Chondrocyte (in vitro differentiated cells): Measurements from ENCODE around the gene KCNQ1. TPM values are rescaled to one million over a fixed set of nuclear protein-coding genes. Genes with fewer than 3 reads are reported as not detected.

Experiments used
- DNase-seq: peaks from one replicate; pipeline ENCODE4 v3.0.0; 2021; ENCODE audit warnings: mixed read lengths, low spot score
- H3K27ac Mint-ChIP-seq: one replicate; pipeline ENCODE4 v1.8.0; 2021; ENCODE audit warnings: mild to moderate bottlenecking, moderate library complexity, mixed read lengths; ENCODE audit not compliant: unreplicated experiment
- H3K27me3 Mint-ChIP-seq: 2 replicates; pipeline ENCODE4 v1.8.0; 2021; ENCODE audit warnings: low read depth, mixed read lengths
- H3K36me3 Mint-ChIP-seq: 2 replicates; pipeline ENCODE4 v1.8.0; 2021; ENCODE audit warnings: low read depth, mixed read lengths
- H3K4me1 Mint-ChIP-seq: 2 replicates; pipeline ENCODE4 v1.8.0; 2021; ENCODE audit warnings: low read depth, mild to moderate bottlenecking, mixed read lengths
- H3K4me3 Mint-ChIP-seq: one replicate; pipeline ENCODE4 v1.8.0; 2021; ENCODE audit warnings: mild to moderate bottlenecking, moderate library complexity, mixed read lengths; ENCODE audit not compliant: unreplicated experiment
- H3K9me3 Mint-ChIP-seq: 2 replicates; pipeline ENCODE4 v1.8.0; 2021; ENCODE audit warnings: low read depth, mixed read lengths
- CTCF ChIP-seq: fragments of 200-600 bp; sonication (generic); IDR thresholded peaks from 2 replicates; pipeline ENCODE4 v1.5.0; 2021; ENCODE audit warnings: antibody characterized with exemption, mild to moderate bottlenecking, moderate library complexity
- total RNA-seq: library from RNA; stranded (reverse); gene quantifications from 3 replicates; pipeline ENCODE4 v1.2.1, GENCODE V29; 2021

Gene KCNQ1
- total RNA-seq, 1 donor from 2014 or later, result not detected

GRCh38 chr11:2836315-2837095, 391.7 kb downstream of the KCNQ1 start:
- H3K36me3 Mint-ChIP-seq, result no peaks in the 10 kb centered on the region
- H3K27ac Mint-ChIP-seq, result no peak overlapping the region
- H3K4me1 Mint-ChIP-seq, result peaks cover 8% of the 10 kb centered on the region
- peaks cover 14% of the 10 kb centered on the region for H3K27me3 Mint-ChIP-seq
- no peak for DNase-seq
- no peak for TF ChIP-seq CTCF
- no peak overlapping the region for H3K4me3 Mint-ChIP-seq
- no peaks in the 10 kb centered on the region for H3K9me3 Mint-ChIP-seq

GRCh38 chr11:2837096-2837601, 392.3 kb downstream of the KCNQ1 start:
- peaks cover 16% of the 10 kb centered on the region for H3K27me3 Mint-ChIP-seq
- H3K27ac Mint-ChIP-seq, result no peak overlapping the region
- TF ChIP-seq CTCF, result peak; percentile 60
- H3K4me1 Mint-ChIP-seq, result peaks cover 8% of the 10 kb centered on the region
- no peak for DNase-seq
- no peak overlapping the region for H3K4me3 Mint-ChIP-seq
- H3K9me3 Mint-ChIP-seq, result no peaks in the 10 kb centered on the region
- H3K36me3 Mint-ChIP-seq, result no peaks in the 10 kb centered on the region

- Mint-ChIP-seq H3K4me1 (peaks cover 8% of the 10 kb centered on the region), H3K36me3 (no peaks in the 10 kb centered on the region), H3K9me3 (no peaks in the 10 kb centered on the region), H3K4me3 (no peak overlapping the region), H3K27me3 (peaks cover 16% of the 10 kb centered on the region), H3K27ac (no peak overlapping the region)
- DNase-seq, result no peak
- no peak for TF ChIP-seq CTCF
Observed at GRCh38 chr11:2837651-2838050, 392.8 kb downstream of the KCNQ1 start.

GRCh38 chr11:2838091-2838490, 393.3 kb downstream of the KCNQ1 start:
- Mint-ChIP-seq H3K9me3 (no peaks in the 10 kb centered on the region), H3K27ac (no peak overlapping the region), H3K4me3 (no peak overlapping the region), H3K36me3 (no peaks in the 10 kb centered on the region), H3K4me1 (peaks cover 8% of the 10 kb centered on the region), H3K27me3 (peaks cover 16% of the 10 kb centered on the region)
- TF ChIP-seq CTCF, result no peak
- no peak for DNase-seq

GRCh38 chr11:2838676-2839294, 394.0 kb downstream of the KCNQ1 start:
- Mint-ChIP-seq H3K27ac (no peak overlapping the region), H3K4me1 (peaks cover 8% of the 10 kb centered on the region), H3K36me3 (no peaks in the 10 kb centered on the region), H3K4me3 (no peak overlapping the region), H3K27me3 (peaks cover 16% of the 10 kb centered on the region), H3K9me3 (no peaks in the 10 kb centered on the region)
- DNase-seq, result no peak
- no peak for TF ChIP-seq CTCF
